MCF 10A (cell line): ENCODE measurements around the gene COG5. TPM values are rescaled to one million over a fixed set of nuclear protein-coding genes. Genes with fewer than 3 reads are reported as not detected.

ENCODE experiments used
- BruUV-seq: library from RNA; stranded (reverse); fragments of 400-500 nt; replicated peaks from 2 replicates; lab custom pipeline; 2021; lab: Mats Ljungman, UMichigan
- CTCF ChIA-PET: fragments of 300-600 bp; sonication (Branson Sonifier 250); formaldehyde crosslinking; extraction: SDS; loops from one replicate; lab custom pipeline; 2021; ENCODE audit warnings: antibody characterized with exemption, inconsistent platforms; lab: Yijun Ruan, JAX
- POLR2A ChIA-PET: fragments of 300-600, 350-650 bp; sonication (Branson Sonifier 250); formaldehyde crosslinking; extraction: SDS; loops from one replicate; lab custom pipeline; 2020; ENCODE audit warnings: antibody characterized with exemption, inconsistent platforms; lab: Yijun Ruan, JAX
- DNase-seq: peaks from one replicate; pipeline ENCODE4 v3.0.0-alpha.2; 2018; ENCODE audit not compliant: unreplicated experiment
- H3K27ac Mint-ChIP-seq: one replicate; pipeline ENCODE4 v1.8.0; 2022; ENCODE audit warnings: mild to moderate bottlenecking, low read depth, mixed read lengths; ENCODE audit not compliant: unreplicated experiment
- H3K27me3 Mint-ChIP-seq: one replicate; pipeline ENCODE4 v1.8.0; 2022; ENCODE audit warnings: mixed read lengths; ENCODE audit not compliant: insufficient read depth, unreplicated experiment
- H3K36me3 Mint-ChIP-seq: one replicate; pipeline ENCODE4 v1.8.0; 2022; ENCODE audit warnings: mild to moderate bottlenecking, moderate library complexity, mixed read lengths; ENCODE audit not compliant: insufficient read depth, unreplicated experiment
- H3K4me1 Mint-ChIP-seq: one replicate; pipeline ENCODE4 v1.8.0; 2022; ENCODE audit warnings: mixed read lengths; ENCODE audit not compliant: insufficient read depth, unreplicated experiment
- H3K4me3 Mint-ChIP-seq: one replicate; pipeline ENCODE4 v1.8.0; 2022; ENCODE audit warnings: mild to moderate bottlenecking, moderate library complexity, mixed read lengths; ENCODE audit not compliant: unreplicated experiment
- H3K9me3 Mint-ChIP-seq: one replicate; pipeline ENCODE4 v1.8.0; 2022; ENCODE audit warnings: mixed read lengths; ENCODE audit not compliant: unreplicated experiment
- CTCF ChIP-seq: fragments of 200-600 bp; IDR thresholded peaks from one replicate; pipeline ENCODE4 v1.8.0; 2022; ENCODE audit warnings: antibody characterized with exemption, mild to moderate bottlenecking; ENCODE audit not compliant: unreplicated experiment
- intact Hi-C: fragments of 100-400 bp; cut with micrococcal nuclease; formaldehyde crosslinking; loops from 2 replicates; pipeline ENCODE4 v1.14.1; 2022
- total RNA-seq: library from RNA; stranded (reverse); gene quantifications from 2 replicates; pipeline ENCODE4 v1.2.3, GENCODE V29; 2022

The COG5 gene
- total RNA-seq, 1 experiment from 2014 or later: 40.3 TPM

GRCh38 chr7:107264723-107265122, 299.0 kb downstream of the COG5 start:
- H3K27ac Mint-ChIP-seq: no peak overlapping the region
- no peaks in the 10 kb centered on the region for H3K9me3 Mint-ChIP-seq
- H3K36me3 Mint-ChIP-seq: no peaks in the 10 kb centered on the region
- no peaks in the 10 kb centered on the region for H3K27me3 Mint-ChIP-seq
- BruUV-seq: no TSS peak
- no peak for DNase-seq
- H3K4me1 Mint-ChIP-seq: no peaks in the 10 kb centered on the region
- no peak overlapping the region for H3K4me3 Mint-ChIP-seq
- intact Hi-C loops: no loop called here
- ChIA-PET CTCF (no interaction called here), POLR2A (no interaction called here)
- TF ChIP-seq CTCF: no peak

- POLR2A ChIA-PET: interaction anchor here (1.1 kb wide), 1 partner anchor 93 kb away, joined by 4 read pairs; no protein-coding TSS in a partner anchor
- Mint-ChIP-seq H3K27ac (no peak overlapping the region), H3K9me3 (no peaks in the 10 kb centered on the region), H3K4me1 (no peaks in the 10 kb centered on the region), H3K4me3 (no peak overlapping the region), H3K36me3 (no peaks in the 10 kb centered on the region), H3K27me3 (no peaks in the 10 kb centered on the region)
- no TSS peak for BruUV-seq
- no peak for DNase-seq
- intact Hi-C loops: no loop called here
- CTCF ChIA-PET: no interaction called here
- no peak for TF ChIP-seq CTCF
These were observed 300.9 kb downstream of the COG5 start for GRCh38 chr7:107262857-107263256.

GRCh38 chr7:107258737-107259136, 305.0 kb downstream of the COG5 start:
- BruUV-seq: no TSS peak
- TF ChIP-seq CTCF: no peak
- H3K9me3 Mint-ChIP-seq: no peaks in the 10 kb centered on the region
- ChIA-PET CTCF (no interaction called here), POLR2A (interaction anchor here (0.7 kb wide), 1 partner anchor 8 kb away, joined by 3 read pairs; no protein-coding TSS in a partner anchor)
- H3K36me3 Mint-ChIP-seq: no peaks in the 10 kb centered on the region
- H3K4me3 Mint-ChIP-seq: no peak overlapping the region
- intact Hi-C loops: no loop called here
- no peaks in the 10 kb centered on the region for H3K27me3 Mint-ChIP-seq
- DNase-seq: no peak
- no peaks in the 10 kb centered on the region for H3K4me1 Mint-ChIP-seq
- H3K27ac Mint-ChIP-seq: no peak overlapping the region

- Mint-ChIP-seq H3K4me1 (no peaks in the 10 kb centered on the region), H3K27me3 (no peaks in the 10 kb centered on the region), H3K27ac (no peak overlapping the region), H3K36me3 (no peaks in the 10 kb centered on the region), H3K4me3 (no peak overlapping the region), H3K9me3 (no peaks in the 10 kb centered on the region)
- intact Hi-C loops: no loop called here
- POLR2A ChIA-PET: no interaction called here
- no peak for DNase-seq
- BruUV-seq: no TSS peak
- CTCF ChIA-PET: no interaction called here
- TF ChIP-seq CTCF: no peak
These were observed 308.1 kb downstream of the COG5 start for GRCh38 chr7:107255602-107256001.
